Chondrocyte (in vitro differentiated cells): Measurements from ENCODE around the gene ARL6IP1. TPM values are rescaled to one million over a fixed set of nuclear protein-coding genes. Genes with fewer than 3 reads are reported as not detected.
A peak's percentile ranks its signal among the peaks of the same experiment; 100 is the strongest.

Experiments used
- DNase-seq: peaks from one replicate; pipeline ENCODE4 v3.0.0; 2021; ENCODE audit warnings: mixed read lengths, low spot score
- H3K27ac Mint-ChIP-seq: one replicate; pipeline ENCODE4 v1.8.0; 2021; ENCODE audit warnings: mild to moderate bottlenecking, moderate library complexity, mixed read lengths; ENCODE audit not compliant: unreplicated experiment
- H3K27me3 Mint-ChIP-seq: 2 replicates; pipeline ENCODE4 v1.8.0; 2021; ENCODE audit warnings: low read depth, mixed read lengths
- H3K36me3 Mint-ChIP-seq: 2 replicates; pipeline ENCODE4 v1.8.0; 2021; ENCODE audit warnings: low read depth, mixed read lengths
- H3K4me1 Mint-ChIP-seq: 2 replicates; pipeline ENCODE4 v1.8.0; 2021; ENCODE audit warnings: low read depth, mild to moderate bottlenecking, mixed read lengths
- H3K4me3 Mint-ChIP-seq: one replicate; pipeline ENCODE4 v1.8.0; 2021; ENCODE audit warnings: mild to moderate bottlenecking, moderate library complexity, mixed read lengths; ENCODE audit not compliant: unreplicated experiment
- H3K9me3 Mint-ChIP-seq: 2 replicates; pipeline ENCODE4 v1.8.0; 2021; ENCODE audit warnings: low read depth, mixed read lengths
- CTCF ChIP-seq: fragments of 200-600 bp; sonication (generic); IDR thresholded peaks from 2 replicates; pipeline ENCODE4 v1.5.0; 2021; ENCODE audit warnings: antibody characterized with exemption, mild to moderate bottlenecking, moderate library complexity
- total RNA-seq: library from RNA; stranded (reverse); gene quantifications from 3 replicates; pipeline ENCODE4 v1.2.1, GENCODE V29; 2021

ARL6IP1 gene
- total RNA-seq, 1 donor from 2014 or later: 72.4 TPM

GRCh38 chr16:18800775-18801144 is 589 bp downstream of the ARL6IP1 start:
- Mint-ChIP-seq H3K27me3 (no peaks in the 10 kb centered on the region), H3K9me3 (no peaks in the 10 kb centered on the region), H3K4me3 (peak overlapping the region; percentile 96), H3K27ac (peak overlapping the region; percentile 97), H3K36me3 (no peaks in the 10 kb centered on the region), H3K4me1 (peaks cover 53% of the 10 kb centered on the region)
- no peak for TF ChIP-seq CTCF
- no peak for DNase-seq

GRCh38 chr16:18800293-18800692 is 1.1 kb downstream of the ARL6IP1 start:
- peak overlapping the region; percentile 97 for H3K27ac Mint-ChIP-seq
- H3K9me3 Mint-ChIP-seq: no peaks in the 10 kb centered on the region
- H3K4me1 Mint-ChIP-seq: peaks cover 52% of the 10 kb centered on the region
- peak overlapping the region; percentile 96 for H3K4me3 Mint-ChIP-seq
- H3K36me3 Mint-ChIP-seq: no peaks in the 10 kb centered on the region
- H3K27me3 Mint-ChIP-seq: no peaks in the 10 kb centered on the region
- no peak for TF ChIP-seq CTCF
- DNase-seq: no peak

- no peaks in the 10 kb centered on the region for H3K9me3 Mint-ChIP-seq
- H3K27me3 Mint-ChIP-seq: no peaks in the 10 kb centered on the region
- H3K4me3 Mint-ChIP-seq: peak overlapping the region; percentile 96
- H3K4me1 Mint-ChIP-seq: peaks cover 44% of the 10 kb centered on the region
- no peak for TF ChIP-seq CTCF
- no peaks in the 10 kb centered on the region for H3K36me3 Mint-ChIP-seq
- peak overlapping the region; percentile 97 for H3K27ac Mint-ChIP-seq
- DNase-seq: no peak
These were observed 1.8 kb downstream of the ARL6IP1 start for GRCh38 chr16:18799500-18799899.

GRCh38 chr16:18797746-18798145 is 3.6 kb downstream of the ARL6IP1 start:
- no peak for TF ChIP-seq CTCF
- H3K4me3 Mint-ChIP-seq: no peak overlapping the region
- H3K4me1 Mint-ChIP-seq: peaks cover 29% of the 10 kb centered on the region
- H3K36me3 Mint-ChIP-seq: peaks cover 7% of the 10 kb centered on the region
- no peaks in the 10 kb centered on the region for H3K27me3 Mint-ChIP-seq
- H3K27ac Mint-ChIP-seq: no peak overlapping the region
- no peaks in the 10 kb centered on the region for H3K9me3 Mint-ChIP-seq
- no peak for DNase-seq

- Mint-ChIP-seq H3K36me3 (peaks cover 8% of the 10 kb centered on the region), H3K9me3 (no peaks in the 10 kb centered on the region), H3K4me1 (peaks cover 23% of the 10 kb centered on the region), H3K27me3 (no peaks in the 10 kb centered on the region), H3K4me3 (no peak overlapping the region), H3K27ac (no peak overlapping the region)
- DNase-seq: no peak
- TF ChIP-seq CTCF: no peak
These were observed 5.0 kb downstream of the ARL6IP1 start for GRCh38 chr16:18796377-18796776.
